Activated T-cell treated with anti-CD3 and anti-CD28 coated beads, Interleukin-2, amount 50 U/mL, for 4 hours (primary cell): Measurements from ENCODE around the gene C2orf15. TPM values are rescaled to one million over a fixed set of nuclear protein-coding genes. Genes with fewer than 3 reads are reported as not detected.
"Not testable (repeated sequence)": the region's sequence is repeated elsewhere in the genome, so short reads cannot be mapped to it uniquely, and the experiment has no call there.

Experiments used
- ATAC-seq, 2 donors: fragments of 200-7000 bp; cut with Tn5 transposase; one replicate each; pipeline ENCODE4 v1.10.0; 2021
- DNase-seq: peaks from one replicate; pipeline ENCODE4 v3.0.0-alpha.2; 2020
- H3K27me3 Mint-ChIP-seq: one replicate; pipeline ENCODE4 v1.8.0; 2021; ENCODE audit warnings: low read depth, mixed read lengths
- H3K36me3 Mint-ChIP-seq: one replicate; pipeline ENCODE4 v1.8.0; 2022; ENCODE audit warnings: mixed read lengths; ENCODE audit not compliant: insufficient read depth
- H3K4me1 Mint-ChIP-seq: one replicate; pipeline ENCODE4 v1.8.0; 2021; ENCODE audit warnings: low read depth, mixed read lengths
- H3K4me3 Mint-ChIP-seq: one replicate; pipeline ENCODE4 v1.8.0; 2021; ENCODE audit warnings: mild to moderate bottlenecking, moderate library complexity, mixed read lengths
- H3K9me3 Mint-ChIP-seq: one replicate; pipeline ENCODE4 v1.8.0; 2021; ENCODE audit warnings: mixed read lengths
- total RNA-seq, 3 donors: library from RNA; stranded (reverse); gene quantifications; one replicate each; pipeline ENCODE4 v1.2.1, GENCODE V29; 2021

The C2orf15 gene
- under 1 TPM; 0.19 to 0.40 (median 0.37) TPM for total RNA-seq

DNA sequence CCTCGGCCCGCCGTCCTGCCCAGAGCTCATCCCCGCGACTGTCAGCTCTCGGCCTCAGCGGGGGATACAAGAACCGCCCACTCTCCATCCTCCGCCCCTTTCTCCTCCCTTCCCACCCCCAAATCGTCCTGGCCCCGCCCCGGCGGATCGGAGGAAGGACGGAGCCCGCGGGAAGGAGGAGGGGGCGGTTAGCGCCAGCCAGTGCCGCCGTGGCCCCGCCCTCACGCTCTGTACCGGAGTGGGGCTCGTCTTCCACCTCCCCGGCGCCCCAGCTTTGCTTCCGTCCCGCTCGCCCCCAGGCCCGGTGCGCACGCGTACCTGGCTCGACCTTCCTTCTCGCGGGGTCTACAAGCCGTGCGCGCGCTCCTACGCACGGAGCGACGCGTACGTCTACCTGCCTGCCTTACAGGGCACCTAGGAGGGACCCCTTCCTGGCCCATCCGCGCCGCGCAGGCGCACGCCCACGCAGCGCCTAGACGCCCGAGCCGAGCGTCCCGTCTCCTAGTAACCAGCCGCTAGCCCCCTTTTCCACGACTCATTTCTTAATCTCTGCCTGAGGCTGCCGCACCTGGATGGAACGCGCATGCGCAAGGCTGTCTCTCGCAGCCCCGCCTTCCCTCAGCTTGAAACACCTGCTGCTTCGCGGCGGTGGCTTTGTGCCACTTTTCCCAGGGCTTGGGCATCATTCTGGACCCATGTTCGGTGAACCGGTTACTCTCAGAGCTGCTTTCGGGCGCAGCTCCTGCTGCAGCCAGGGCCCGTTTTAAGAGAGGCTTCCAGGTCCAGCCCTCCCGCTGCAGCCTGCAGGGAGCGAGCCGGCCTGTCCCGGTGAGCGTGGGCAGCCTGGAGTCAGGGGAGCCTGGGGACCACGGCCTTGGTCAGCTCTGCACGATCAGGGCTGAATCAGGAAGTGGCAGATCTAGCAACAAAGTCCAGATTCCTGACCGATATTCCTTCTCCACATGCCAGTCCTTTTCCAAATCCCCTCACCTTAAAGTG, at the start of gene C2orf15:
C2orf15 (plus strand) TSS at position 598 of the 999 bp plus-strand sequence. CDS start 8,852 bp downstream, outside the sequence.
- ATAC-seq (peak; percentile 94 to 95), DNase-seq (peak; percentile 98)
- Mint-ChIP-seq H3K4me3 (peak within 1 kb of the TSS; percentile 95), H3K4me1 (peaks cover 17% of the 10 kb centered on the region), H3K27me3 (no peaks in the 10 kb centered on the region), H3K9me3 (peaks cover 4% of the 10 kb centered on the region), H3K36me3 (peaks cover 6% of the 10 kb centered on the region)

DNA sequence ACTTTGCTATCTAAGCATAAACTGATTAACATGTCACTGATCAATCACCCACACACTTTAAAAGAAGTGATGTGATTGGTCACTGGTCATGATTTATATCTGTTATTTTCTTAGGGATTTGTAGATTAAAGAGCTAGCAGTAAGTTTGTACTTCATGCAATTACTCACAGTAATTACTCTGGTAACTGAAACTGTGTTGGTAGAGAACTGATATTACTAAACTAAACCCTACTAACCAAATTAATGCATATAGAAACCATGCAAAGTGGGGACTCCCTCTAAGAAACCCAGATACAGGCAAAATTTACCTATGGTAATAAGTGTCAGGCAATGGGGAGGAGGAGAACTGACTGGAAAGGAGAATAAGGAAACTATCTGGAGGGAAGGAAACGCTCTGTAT, 44.8 kb upstream of the C2orf15 start:
- DNase-seq = no peak
- peaks cover 9% of the 10 kb centered on the region for H3K9me3 Mint-ChIP-seq
- H3K36me3 Mint-ChIP-seq = peaks cover 2% of the 10 kb centered on the region
- no peaks in the 10 kb centered on the region for H3K27me3 Mint-ChIP-seq
- ATAC-seq = peak; percentile 60 to 71
- peaks cover 5% of the 10 kb centered on the region for H3K4me1 Mint-ChIP-seq
- H3K4me3 Mint-ChIP-seq = no peak overlapping the region

DNA sequence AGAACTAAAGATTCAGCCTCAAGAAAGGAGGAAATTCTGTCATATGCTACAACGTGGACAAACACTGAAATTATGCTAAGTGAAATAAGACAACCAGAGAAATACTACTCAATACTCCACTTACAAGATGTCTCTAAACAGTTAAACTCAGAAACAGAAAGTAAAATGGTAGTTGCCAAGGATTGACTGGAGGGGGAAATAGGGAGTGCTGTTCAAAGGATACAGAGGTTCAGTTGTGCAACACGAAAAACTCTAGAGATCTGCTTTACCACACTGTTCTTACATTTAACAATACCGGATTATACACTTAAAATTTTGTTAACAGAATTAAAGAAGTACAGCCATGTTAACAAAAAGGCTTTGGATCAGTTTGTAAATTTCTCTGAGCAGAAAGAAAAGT, 39.8 kb upstream of the C2orf15 start:
- ATAC-seq (no peak), DNase-seq (no peak)
- H3K27me3 Mint-ChIP-seq = no peaks in the 10 kb centered on the region
- no peak overlapping the region for H3K4me3 Mint-ChIP-seq
- peaks cover 7% of the 10 kb centered on the region for H3K4me1 Mint-ChIP-seq
- H3K36me3 Mint-ChIP-seq = peaks cover 3% of the 10 kb centered on the region
- no peaks in the 10 kb centered on the region for H3K9me3 Mint-ChIP-seq

DNA sequence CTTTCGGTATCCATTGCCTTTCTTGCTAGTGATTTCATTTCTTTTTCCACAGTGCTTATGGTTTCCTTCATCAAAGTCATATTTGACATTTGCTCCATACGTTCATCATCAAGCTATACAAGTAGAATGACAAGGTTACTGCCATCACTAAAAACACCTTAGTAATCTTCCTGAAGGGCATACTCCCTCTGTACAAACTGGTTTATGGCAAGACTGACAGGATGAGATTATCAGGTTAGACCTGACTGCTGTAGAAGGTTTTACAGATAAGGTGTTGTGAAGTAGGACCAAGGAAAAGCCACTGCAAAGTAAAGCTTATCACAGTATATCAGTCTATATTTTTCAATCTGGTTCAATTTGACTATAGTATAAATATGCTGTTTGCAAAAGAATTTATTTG, 37.5 kb upstream of the C2orf15 start:
- H3K27me3 Mint-ChIP-seq = peaks cover under 1% of the 10 kb centered on the region
- DNase-seq = no peak
- H3K4me3 Mint-ChIP-seq = no peak overlapping the region
- H3K36me3 Mint-ChIP-seq = peaks cover 3% of the 10 kb centered on the region
- no peaks in the 10 kb centered on the region for H3K9me3 Mint-ChIP-seq
- no peak for ATAC-seq
- H3K4me1 Mint-ChIP-seq = peaks cover 7% of the 10 kb centered on the region

GRCh38 chr2:99106913-99107312, 34.6 kb upstream of the C2orf15 start:
- Mint-ChIP-seq H3K4me1 (no peaks in the 10 kb centered on the region), H3K36me3 (peaks cover 5% of the 10 kb centered on the region), H3K9me3 (no peaks in the 10 kb centered on the region), H3K27me3 (peaks cover 2% of the 10 kb centered on the region), H3K4me3 (no peak overlapping the region)
- ATAC-seq (no peak), DNase-seq (no peak)

DNA sequence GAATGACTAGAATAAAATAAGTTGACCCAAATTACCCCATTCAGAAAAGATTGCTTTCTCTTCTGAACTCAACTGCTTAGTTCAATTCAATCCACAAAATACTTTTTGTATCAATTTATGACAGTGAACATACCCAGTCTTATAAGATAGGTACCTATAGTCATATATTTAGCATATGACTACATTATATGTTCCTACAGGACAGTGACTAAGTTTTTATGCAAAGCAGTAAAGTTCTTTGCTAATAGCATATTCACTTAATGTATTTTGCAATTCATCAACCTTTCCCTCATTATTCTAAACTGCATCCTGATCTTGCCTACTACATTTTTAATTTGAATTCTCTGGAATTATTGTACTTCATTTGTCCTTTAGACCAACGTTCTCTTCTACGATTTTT, 30.3 kb upstream of the C2orf15 start:
- peaks cover 2% of the 10 kb centered on the region for H3K27me3 Mint-ChIP-seq
- H3K4me1 Mint-ChIP-seq = no peaks in the 10 kb centered on the region
- no peaks in the 10 kb centered on the region for H3K9me3 Mint-ChIP-seq
- peaks cover 2% of the 10 kb centered on the region for H3K36me3 Mint-ChIP-seq
- no peak for ATAC-seq
- H3K4me3 Mint-ChIP-seq = no peak overlapping the region
- DNase-seq = no peak

- ATAC-seq = no peak
- no peaks in the 10 kb centered on the region for H3K4me1 Mint-ChIP-seq
- H3K36me3 Mint-ChIP-seq = peaks cover 2% of the 10 kb centered on the region
- no peaks in the 10 kb centered on the region for H3K9me3 Mint-ChIP-seq
- H3K4me3 Mint-ChIP-seq = no peak overlapping the region
- peaks cover 2% of the 10 kb centered on the region for H3K27me3 Mint-ChIP-seq
- DNase-seq = no peak
Measured at GRCh38 chr2:99111945-99112344, 29.6 kb upstream of the C2orf15 start.

GRCh38 chr2:99112617-99113016, 28.9 kb upstream of the C2orf15 start:
- Mint-ChIP-seq H3K4me3 (no peak overlapping the region), H3K27me3 (peaks cover 2% of the 10 kb centered on the region), H3K36me3 (peaks cover 2% of the 10 kb centered on the region), H3K9me3 (no peaks in the 10 kb centered on the region), H3K4me1 (no peaks in the 10 kb centered on the region)
- DNase-seq = no peak
- ATAC-seq = no peak

GRCh38 chr2:99127981-99128380, 13.5 kb upstream of the C2orf15 start:
- H3K9me3 Mint-ChIP-seq = peaks cover 47% of the 10 kb centered on the region
- no peak overlapping the region for H3K4me3 Mint-ChIP-seq
- ATAC-seq = no peak
- DNase-seq = no peak
- H3K27me3 Mint-ChIP-seq = no peaks in the 10 kb centered on the region
- H3K36me3 Mint-ChIP-seq = peaks cover 35% of the 10 kb centered on the region
- no peaks in the 10 kb centered on the region for H3K4me1 Mint-ChIP-seq

DNA sequence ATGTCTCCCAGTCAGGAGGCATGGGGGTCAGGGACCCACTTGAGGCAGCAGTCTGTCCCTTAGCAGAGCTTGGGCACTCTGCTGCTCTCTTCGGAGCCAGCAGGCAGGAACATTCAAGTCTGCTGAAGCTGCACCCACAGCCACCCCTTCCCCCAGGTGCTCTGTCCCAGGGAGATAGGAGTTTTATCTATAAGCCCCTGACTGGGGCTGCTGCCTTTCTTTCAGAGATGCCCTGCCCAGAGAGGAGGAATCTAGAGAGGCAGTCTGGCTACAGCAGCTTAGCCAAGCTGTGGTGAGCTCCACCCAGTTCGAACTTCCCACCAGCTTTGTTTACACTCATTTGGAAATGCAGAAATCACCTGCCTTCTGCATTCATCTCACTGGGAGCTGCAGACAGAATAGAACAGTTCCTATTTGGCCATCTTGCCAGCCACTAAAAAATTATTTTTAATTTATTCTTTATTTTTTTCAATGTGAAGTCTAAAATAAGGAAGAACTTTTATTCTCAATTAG, 6.4 kb upstream of the C2orf15 start:
- DNase-seq, H3K4me3 Mint-ChIP-seq, ATAC-seq, H3K4me1 Mint-ChIP-seq, H3K27me3 Mint-ChIP-seq: not testable (repeated sequence)
- H3K36me3 Mint-ChIP-seq = peaks cover 15% of the 10 kb centered on the region
- H3K9me3 Mint-ChIP-seq = peaks cover 33% of the 10 kb centered on the region

- H3K9me3 Mint-ChIP-seq = peaks cover 7% of the 10 kb centered on the region
- no peak for ATAC-seq
- no peak for DNase-seq
- H3K27me3 Mint-ChIP-seq = no peaks in the 10 kb centered on the region
- no peak overlapping the region for H3K4me3 Mint-ChIP-seq
- H3K4me1 Mint-ChIP-seq = peaks cover 17% of the 10 kb centered on the region
- H3K36me3 Mint-ChIP-seq = peaks cover 9% of the 10 kb centered on the region
Measured at GRCh38 chr2:99139003-99139402, 2.5 kb upstream of the C2orf15 start.

DNA sequence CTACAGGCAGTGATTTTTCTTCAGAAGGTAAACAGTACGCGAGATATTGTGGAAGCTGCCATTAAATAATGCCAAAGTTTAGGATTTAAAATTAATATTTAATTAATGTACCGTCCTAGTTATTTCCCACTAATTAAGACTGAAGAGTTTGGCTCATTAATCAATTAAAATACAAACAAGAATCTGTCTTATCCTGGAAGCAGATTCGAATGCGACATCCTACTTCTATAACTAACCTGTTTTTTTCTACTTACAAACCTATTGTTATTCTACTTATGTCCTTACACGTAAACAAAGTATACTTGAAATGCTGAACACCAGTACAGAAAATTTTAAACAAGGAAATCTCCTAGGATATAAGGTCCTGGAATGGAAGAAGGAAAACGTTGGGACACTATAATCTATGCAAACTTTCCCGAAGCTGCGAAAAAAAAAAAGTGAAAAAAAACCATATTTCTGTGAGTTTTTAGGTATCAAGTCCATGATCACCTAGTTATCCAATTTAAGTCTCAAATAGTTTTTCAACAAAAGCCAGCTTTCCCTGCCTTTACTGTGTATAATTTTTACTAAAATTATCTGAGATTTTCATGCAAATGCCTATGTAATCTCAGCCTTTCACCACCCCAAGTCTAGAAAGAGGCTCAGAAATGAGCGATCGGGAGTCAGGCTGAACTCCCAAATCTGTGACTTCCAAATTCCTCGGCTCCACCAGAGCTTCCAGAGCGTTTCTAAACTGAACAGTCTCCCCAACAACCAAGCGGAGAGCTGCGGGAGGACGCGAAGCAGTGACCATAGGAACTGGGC, 1.2 kb upstream of the C2orf15 start:
- ATAC-seq = no peak
- Mint-ChIP-seq H3K27me3 (no peaks in the 10 kb centered on the region), H3K9me3 (peaks cover 4% of the 10 kb centered on the region), H3K4me1 (peaks cover 17% of the 10 kb centered on the region), H3K36me3 (peaks cover 6% of the 10 kb centered on the region), H3K4me3 (peak overlapping the region; percentile 95)
- DNase-seq = no peak

- H3K4me1 Mint-ChIP-seq = peaks cover 17% of the 10 kb centered on the region
- DNase-seq (no peak), ATAC-seq (peak; percentile 30 to 42)
- peak overlapping the region; percentile 95 for H3K4me3 Mint-ChIP-seq
- peaks cover 6% of the 10 kb centered on the region for H3K36me3 Mint-ChIP-seq
- H3K9me3 Mint-ChIP-seq = peaks cover 4% of the 10 kb centered on the region
- no peaks in the 10 kb centered on the region for H3K27me3 Mint-ChIP-seq
Measured at GRCh38 chr2:99140860-99141109, 722 bp upstream of the C2orf15 start.

GRCh38 chr2:99150706-99151105, 9.2 kb downstream of the C2orf15 start:
- H3K36me3 Mint-ChIP-seq = peaks cover 3% of the 10 kb centered on the region
- no peaks in the 10 kb centered on the region for H3K27me3 Mint-ChIP-seq
- no peak overlapping the region for H3K4me3 Mint-ChIP-seq
- ATAC-seq (no peak), DNase-seq (no peak)
- no peaks in the 10 kb centered on the region for H3K9me3 Mint-ChIP-seq
- H3K4me1 Mint-ChIP-seq = peaks cover 11% of the 10 kb centered on the region
